ENCODE measurements around the gene SLC22A1.

SLC22A1 gene

GRCh38 chr6:160137130-160137988 lies 15.7 kb downstream of the SLC22A1 start (continued):
- TF ChIP-seq KLF10 (tag by site-specific recombination; IDR thresholded peaks at IDR 0.05): no peak

GRCh38 chr6:160137989-160138835 lies 16.6 kb downstream of the SLC22A1 start:
- H3K36me3 ChIP-seq (ENCODE audit: control insufficient read depth in 2 of 2, insufficient read depth in 1 of 2, low read length in 2 of 2): no peaks in the 10 kb centered on the region
- ChIA-PET CTCF (interaction anchor here (0.5 to 3.5 kb wide), 41 partner anchors 8 to 1517 kb away, joined by 3 to 43 read pairs (median 4); partner anchors contain the start of gene SLC22A1), POLR2A (no interaction called here)
- TF ChIP-seq ZNF654 (tag by site-specific recombination; IDR thresholded peaks at IDR 0.05; ENCODE audit: low read depth) (peak; percentile 50), SCRT1 (tag by site-specific recombination; IDR thresholded peaks at IDR 0.05; ENCODE audit: borderline replicate concordance) (no peak), BCL6B (tag by site-specific recombination; IDR thresholded peaks at IDR 0.05) (no peak), ZXDB (tag by site-specific recombination; IDR thresholded peaks at IDR 0.05) (no peak), KLF16 (tag by site-specific recombination; IDR thresholded peaks at IDR 0.05) (no peak), AEBP2 (tag by site-specific recombination; IDR thresholded peaks at IDR 0.05; ENCODE audit: borderline replicate concordance) (no peak), ZNF449 (tag by site-specific recombination; IDR thresholded peaks at IDR 0.05) (no peak), KLF10 (tag by site-specific recombination; IDR thresholded peaks at IDR 0.05) (no peak), CTCF (tag by site-specific recombination; IDR thresholded peaks at IDR 0.05) (peak; percentile 39; the same call in 1 of the 2 replicates), ZNF302 (tag by site-specific recombination; IDR thresholded peaks at IDR 0.05; ENCODE audit: low read depth) (no peak), ZNF747 (tag by site-specific recombination; IDR thresholded peaks at IDR 0.05) (no peak), ZNF843 (tag by site-specific recombination; IDR thresholded peaks at IDR 0.05) (no peak), ZFP69B (tag by site-specific recombination; IDR thresholded peaks at IDR 0.05) (no peak), TRIM28 (IDR thresholded peaks at IDR 0.05; ENCODE audit: borderline replicate concordance, low read length) (peak; percentile 53; the same call in 1 of the 2 replicates)
- no peak overlapping the region for H3K4me3 ChIP-seq (ENCODE audit: low read depth, low read length)
- no peaks in the 10 kb centered on the region for H3K4me1 ChIP-seq (ENCODE audit: control insufficient read depth, insufficient read depth, low read length)
- H3K9me3 ChIP-seq (ENCODE audit: control insufficient read depth, insufficient read depth, low read depth, low read length): no peaks in the 10 kb centered on the region
- no peak overlapping the region for H3K27ac ChIP-seq (ENCODE audit: extremely low read depth, low read depth, low read length)
